Mesodermal cell (in vitro differentiated cells): ENCODE results near the gene SLC6A3.

ENCODE experiments used
- H3K27ac ChIP-seq: 2 replicates; pipeline ENCODE4 v1.7.0; 2013; ENCODE audit warnings: mild to moderate bottlenecking, low read depth, low read length, moderate library complexity; ENCODE audit not compliant: severe bottlenecking
- H3K36me3 ChIP-seq: 2 replicates; pipeline ENCODE4 v1.7.1; 2013; ENCODE audit warnings: mild to moderate bottlenecking, low read length, moderate library complexity; ENCODE audit not compliant: control insufficient read depth, insufficient read depth
- H3K4me1 ChIP-seq: one replicate; pipeline ENCODE4 v1.7.1; 2013; ENCODE audit warnings: mild to moderate bottlenecking, low read length; ENCODE audit not compliant: insufficient read depth, control insufficient read depth, poor library complexity, severe bottlenecking
- H3K4me3 ChIP-seq: 2 replicates; pipeline ENCODE4 v1.7.0; 2013; ENCODE audit warnings: low read length, control low read depth, mild to moderate bottlenecking; ENCODE audit not compliant: insufficient read depth, poor library complexity, severe bottlenecking; ENCODE audit errors: extremely low read depth
- H3K9me3 ChIP-seq: 2 replicates; pipeline ENCODE4 v1.7.1; 2013; ENCODE audit warnings: mild to moderate bottlenecking, low read length, moderate library complexity; ENCODE audit not compliant: control insufficient read depth
- WGBS, 2 experiments: methylation state at CpG; one replicate each; pipeline ENCODE4 v1.1.5; 2013; ENCODE audit warnings: missing lambda C conversion rate in 2 of 2; ENCODE audit not compliant: insufficient coverage in 2 of 2; 5-methylcytosine and 5-hydroxymethylcytosine counted together

The SLC6A3 gene

GRCh38 chr5:1484730-1485578 is 39.7 kb upstream of the SLC6A3 start:
- peaks cover under 1% of the 10 kb centered on the region for H3K4me1 ChIP-seq
- no peak overlapping the region for H3K4me3 ChIP-seq
- peaks cover 60% of the 10 kb centered on the region for H3K36me3 ChIP-seq
- H3K27ac ChIP-seq = no peak overlapping the region
- no peaks in the 10 kb centered on the region for H3K9me3 ChIP-seq
- 91 to 92% methylated on average over 16 to 17 of the region's 20 CpGs for WGBS, 2 experiments

GRCh38 chr5:1483856-1484729 is 38.9 kb upstream of the SLC6A3 start:
- no peaks in the 10 kb centered on the region for H3K9me3 ChIP-seq
- H3K36me3 ChIP-seq = peaks cover 56% of the 10 kb centered on the region
- H3K4me3 ChIP-seq = no peak overlapping the region
- no peak overlapping the region for H3K27ac ChIP-seq
- WGBS, 2 experiments = 91 to 94% methylated on average over 27 to 31 of the region's 33 CpGs
- H3K4me1 ChIP-seq = no peaks in the 10 kb centered on the region

GRCh38 chr5:1483064-1483463 is 37.8 kb upstream of the SLC6A3 start:
- no peak overlapping the region for H3K4me3 ChIP-seq
- WGBS, 2 experiments = 93 to 98% methylated on average over 10 to 13 of the region's 13 CpGs
- H3K4me1 ChIP-seq = no peaks in the 10 kb centered on the region
- peaks cover 56% of the 10 kb centered on the region for H3K36me3 ChIP-seq
- no peaks in the 10 kb centered on the region for H3K9me3 ChIP-seq
- no peak overlapping the region for H3K27ac ChIP-seq

- no peaks in the 10 kb centered on the region for H3K9me3 ChIP-seq
- H3K4me1 ChIP-seq = no peaks in the 10 kb centered on the region
- H3K36me3 ChIP-seq = peaks cover 52% of the 10 kb centered on the region
- 92 to 100% methylated on average over 4 to 12 of the region's 12 CpGs for WGBS, 2 experiments
- H3K4me3 ChIP-seq = no peak overlapping the region
- H3K27ac ChIP-seq = no peak overlapping the region
Measured at GRCh38 chr5:1481959-1482331, 36.7 kb upstream of the SLC6A3 start.

GRCh38 chr5:1481266-1481958 is 36.2 kb upstream of the SLC6A3 start:
- WGBS, 2 experiments = 91 to 94% methylated on average over 19 to 26 of the region's 26 CpGs
- Histone ChIP-seq H3K36me3 (peaks cover 52% of the 10 kb centered on the region), H3K4me1 (no peaks in the 10 kb centered on the region), H3K4me3 (no peak overlapping the region), H3K9me3 (no peaks in the 10 kb centered on the region), H3K27ac (no peak overlapping the region)

GRCh38 chr5:1480806-1481205 is 35.6 kb upstream of the SLC6A3 start:
- Histone ChIP-seq H3K4me3 (no peak overlapping the region), H3K9me3 (no peaks in the 10 kb centered on the region), H3K27ac (no peak overlapping the region), H3K36me3 (peaks cover 52% of the 10 kb centered on the region), H3K4me1 (no peaks in the 10 kb centered on the region)
- WGBS, 2 experiments = 95 to 97% methylated on average over 9 of the region's 12 CpGs

- 86 to 88% methylated on average over 13 to 14 of the region's 14 CpGs for WGBS, 2 experiments
- Histone ChIP-seq H3K4me1 (no peaks in the 10 kb centered on the region), H3K4me3 (no peak overlapping the region), H3K27ac (no peak overlapping the region), H3K9me3 (no peaks in the 10 kb centered on the region), H3K36me3 (peaks cover 52% of the 10 kb centered on the region)
Measured at GRCh38 chr5:1480217-1480616, 35.0 kb upstream of the SLC6A3 start.

GRCh38 chr5:1479581-1480188 is 34.4 kb upstream of the SLC6A3 start:
- H3K27ac ChIP-seq = no peak overlapping the region
- no peaks in the 10 kb centered on the region for H3K9me3 ChIP-seq
- no peak overlapping the region for H3K4me3 ChIP-seq
- WGBS, 2 experiments = 71 to 81% methylated on average over 21 of the region's 21 CpGs
- H3K36me3 ChIP-seq = peaks cover 53% of the 10 kb centered on the region
- H3K4me1 ChIP-seq = no peaks in the 10 kb centered on the region

- H3K36me3 ChIP-seq = peaks cover 55% of the 10 kb centered on the region
Measured at GRCh38 chr5:1479066-1479465, 33.8 kb upstream of the SLC6A3 start.

More at GRCh38 chr5:1479066-1479465, 33.8 kb upstream of the SLC6A3 start:
- Histone ChIP-seq H3K27ac (no peak overlapping the region), H3K4me3 (no peak overlapping the region), H3K9me3 (no peaks in the 10 kb centered on the region), H3K4me1 (no peaks in the 10 kb centered on the region)
- 85 to 95% methylated on average over 4 to 6 of the region's 7 CpGs for WGBS, 2 experiments
